Left ventricle myocardium inferior (tissue), 1 donor: Measurements from ENCODE around the gene BGN. TPM values are rescaled to one million over a fixed set of nuclear protein-coding genes. Genes with fewer than 3 reads are reported as not detected.

Experiments used
- DNase-seq: peaks from one replicate; pipeline ENCODE4 v3.0.0-alpha.2; 2020
- H3K27ac ChIP-seq: fragments of 200-600 bp; replicated peaks from 2 replicates; pipeline ENCODE4 v1.8.0; 2021
- H3K27me3 ChIP-seq: fragments of 200-600 bp; 2 replicates; pipeline ENCODE4 v1.8.0; 2021; ENCODE audit warnings: low read depth
- H3K36me3 ChIP-seq: fragments of 200-600 bp; 2 replicates; pipeline ENCODE4 v1.8.0; 2021
- H3K4me1 ChIP-seq: fragments of 200-600 bp; 2 replicates; pipeline ENCODE4 v1.8.0; 2021
- H3K4me3 ChIP-seq: fragments of 200-600 bp; 2 replicates; pipeline ENCODE4 v1.8.0; 2021; ENCODE audit warnings: mild to moderate bottlenecking, moderate library complexity
- H3K9me3 ChIP-seq: fragments of 200-600 bp; replicated peaks from 2 replicates; pipeline ENCODE4 v1.8.0; 2021
- intact Hi-C: fragments of 100-400 bp; cut with micrococcal nuclease; formaldehyde crosslinking; loops from one replicate; pipeline ENCODE4 v1.11.0; 2022
- total RNA-seq: library from RNA; stranded (reverse); fragmentation: NEBNext Ultra II Directional; extraction: Animal tissue kit (Norgen Biotek cat#: 25700); gene quantifications from one replicate; pipeline ENCODE4 v1.2.1, GENCODE V29; 2021
- TF ChIP-seq, protein P1 (sequence below): fragments of 200-600 bp; IDR thresholded peaks from 2 replicates; pipeline ENCODE4 v1.8.0; 2021; ENCODE audit warnings: antibody characterized with exemption, mild to moderate bottlenecking, borderline replicate concordance
- donor health status: DM: no; HTN: yes; CAD: no; lungs with severe emphysema.

Gene BGN
- total RNA-seq, 1 donor from 2014 or later, result 84.3 TPM

DNA sequence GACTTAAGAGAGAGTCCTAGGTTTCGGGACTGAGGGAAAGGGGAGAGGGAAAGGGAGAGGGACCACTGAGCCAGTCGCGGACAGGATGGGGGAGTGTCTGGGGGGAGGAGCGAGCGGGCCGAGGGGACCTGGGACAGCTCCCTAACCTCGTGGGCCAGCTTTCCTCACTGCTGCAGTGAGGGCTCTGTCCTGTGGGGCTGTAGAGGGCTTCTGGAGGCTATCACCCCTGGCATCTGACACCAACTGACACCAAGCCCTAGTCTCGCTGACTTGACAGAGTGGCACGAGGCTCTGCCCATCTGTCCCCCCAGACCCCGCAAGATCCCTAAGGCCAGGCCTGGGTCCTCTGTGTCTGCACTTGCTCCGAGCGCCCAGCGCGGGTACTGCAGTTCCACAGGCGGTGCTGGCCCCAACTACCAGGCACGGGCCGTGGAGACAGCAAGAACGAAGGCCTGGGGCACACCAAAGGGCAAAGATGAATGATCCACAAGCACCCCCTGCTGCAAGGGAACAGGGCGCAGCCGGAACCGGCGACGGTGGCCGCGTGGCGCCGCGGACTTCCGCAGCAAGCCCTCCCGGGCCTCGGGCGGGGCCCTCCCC, 24.9 kb upstream of the BGN start:
- Histone ChIP-seq H3K27me3 (no peaks in the 10 kb centered on the region), H3K27ac (peak overlapping the region; percentile 84), H3K36me3 (no peaks in the 10 kb centered on the region), H3K4me1 (peaks cover 22% of the 10 kb centered on the region), H3K4me3 (peak overlapping the region; percentile 76), H3K9me3 (no peaks in the 10 kb centered on the region)
- intact Hi-C loops, result no loop called here
- TF ChIP-seq, protein P1, sequence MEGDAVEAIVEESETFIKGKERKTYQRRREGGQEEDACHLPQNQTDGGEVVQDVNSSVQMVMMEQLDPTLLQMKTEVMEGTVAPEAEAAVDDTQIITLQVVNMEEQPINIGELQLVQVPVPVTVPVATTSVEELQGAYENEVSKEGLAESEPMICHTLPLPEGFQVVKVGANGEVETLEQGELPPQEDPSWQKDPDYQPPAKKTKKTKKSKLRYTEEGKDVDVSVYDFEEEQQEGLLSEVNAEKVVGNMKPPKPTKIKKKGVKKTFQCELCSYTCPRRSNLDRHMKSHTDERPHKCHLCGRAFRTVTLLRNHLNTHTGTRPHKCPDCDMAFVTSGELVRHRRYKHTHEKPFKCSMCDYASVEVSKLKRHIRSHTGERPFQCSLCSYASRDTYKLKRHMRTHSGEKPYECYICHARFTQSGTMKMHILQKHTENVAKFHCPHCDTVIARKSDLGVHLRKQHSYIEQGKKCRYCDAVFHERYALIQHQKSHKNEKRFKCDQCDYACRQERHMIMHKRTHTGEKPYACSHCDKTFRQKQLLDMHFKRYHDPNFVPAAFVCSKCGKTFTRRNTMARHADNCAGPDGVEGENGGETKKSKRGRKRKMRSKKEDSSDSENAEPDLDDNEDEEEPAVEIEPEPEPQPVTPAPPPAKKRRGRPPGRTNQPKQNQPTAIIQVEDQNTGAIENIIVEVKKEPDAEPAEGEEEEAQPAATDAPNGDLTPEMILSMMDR, result peak; percentile 18
- no peak for DNase-seq

DNA sequence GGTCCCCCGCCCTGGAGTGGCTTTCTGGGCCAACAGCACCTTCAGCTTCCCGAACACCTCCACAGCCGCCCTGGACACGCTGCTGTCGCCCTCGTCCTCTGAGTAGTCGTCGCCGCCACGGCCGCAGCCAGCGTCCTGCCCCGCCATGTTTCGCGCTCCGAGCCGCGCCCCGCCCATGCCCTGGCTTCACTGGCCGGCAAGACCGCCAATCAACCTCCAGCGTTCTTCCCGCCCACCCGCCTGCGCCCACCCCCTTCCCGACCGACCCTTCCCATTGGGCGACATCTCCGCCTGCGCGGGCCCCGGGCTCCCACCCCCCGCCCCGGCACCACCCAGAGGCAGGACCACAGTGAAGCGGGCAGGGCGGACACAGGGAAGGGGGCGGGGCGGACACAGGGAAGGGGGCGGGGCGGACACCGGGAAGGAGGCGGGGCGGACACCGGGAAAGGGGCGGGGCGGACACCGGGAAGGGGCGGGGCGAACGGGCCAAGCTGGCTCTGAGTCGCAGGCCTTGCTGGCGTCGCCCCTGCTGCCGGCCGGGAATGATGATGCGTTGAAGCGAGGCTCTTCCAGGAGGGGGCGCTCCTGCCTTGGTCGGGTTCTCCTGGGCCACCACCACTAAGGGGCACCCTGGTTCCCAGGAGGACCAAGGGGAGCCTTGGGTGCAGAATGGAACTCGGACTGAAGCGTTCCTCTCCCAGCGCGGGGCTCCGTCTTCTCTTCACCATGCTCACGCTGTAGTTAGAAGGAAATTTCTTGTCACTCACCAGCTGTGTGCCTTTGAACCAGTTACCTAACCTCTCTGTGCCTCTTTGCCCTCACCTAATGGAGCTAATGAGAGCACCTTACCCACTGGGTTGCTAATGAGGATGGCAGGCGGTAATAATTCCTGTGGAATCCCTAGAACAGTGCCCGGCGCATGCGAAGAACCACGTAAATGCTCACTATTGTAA, 24.1 kb upstream of the BGN start, which contains the start of gene HAUS7:
Gene HAUS7 (minus strand): TSS at position 166 of the 953 bp plus-strand sequence. CDS start 19 bp downstream, at position 147.
- H3K27ac ChIP-seq, result peak within 1 kb of the TSS; percentile 84
- TF ChIP-seq, protein P1, result peak; percentile 74
- peak within 1 kb of the TSS; percentile 76 for H3K4me3 ChIP-seq
- no peaks in the 10 kb centered on the region for H3K9me3 ChIP-seq
- no peaks in the 10 kb centered on the region for H3K36me3 ChIP-seq
- no peaks in the 10 kb centered on the region for H3K27me3 ChIP-seq
- peak; percentile 86 for DNase-seq
- H3K4me1 ChIP-seq, result peaks cover 28% of the 10 kb centered on the region
- intact Hi-C loops, result no loop called here

DNA sequence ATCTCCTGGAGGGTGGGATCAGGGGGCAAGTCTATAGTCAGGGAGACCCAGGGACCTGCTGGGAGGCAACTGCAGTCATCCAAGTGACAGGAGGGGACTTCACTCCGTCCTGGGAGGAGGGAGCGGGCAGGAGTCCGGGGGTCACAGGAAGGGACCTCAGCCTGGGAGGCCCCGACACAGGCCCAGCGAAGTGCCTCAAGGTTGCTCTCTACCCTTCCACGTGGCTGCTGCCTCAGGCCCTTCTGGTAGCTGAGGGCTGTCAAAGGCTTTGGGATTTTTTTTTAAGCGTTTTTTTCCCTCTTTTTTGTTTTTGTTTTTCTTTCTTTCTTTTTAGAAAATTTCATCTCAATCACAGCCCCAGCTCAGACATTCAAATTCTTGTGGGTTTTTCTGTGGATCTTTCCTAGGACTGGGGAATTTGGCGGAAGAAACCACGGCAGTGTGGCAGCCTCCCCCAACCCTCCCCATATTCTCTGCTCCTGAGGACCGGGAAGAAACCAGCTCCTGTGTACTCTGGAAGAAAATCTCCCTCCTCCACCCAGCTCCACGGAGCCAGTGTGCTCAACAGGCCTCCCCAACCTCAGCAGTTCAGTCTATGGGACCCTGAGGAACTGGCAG, 23.0 kb upstream of the BGN start:
- intact Hi-C loops, result no loop called here
- no peaks in the 10 kb centered on the region for H3K9me3 ChIP-seq
- H3K4me3 ChIP-seq, result no peak overlapping the region
- TF ChIP-seq, protein P1, result no peak
- H3K27ac ChIP-seq, result peak overlapping the region; percentile 73
- no peaks in the 10 kb centered on the region for H3K36me3 ChIP-seq
- H3K27me3 ChIP-seq, result no peaks in the 10 kb centered on the region
- H3K4me1 ChIP-seq, result peaks cover 36% of the 10 kb centered on the region
- no peak for DNase-seq

DNA sequence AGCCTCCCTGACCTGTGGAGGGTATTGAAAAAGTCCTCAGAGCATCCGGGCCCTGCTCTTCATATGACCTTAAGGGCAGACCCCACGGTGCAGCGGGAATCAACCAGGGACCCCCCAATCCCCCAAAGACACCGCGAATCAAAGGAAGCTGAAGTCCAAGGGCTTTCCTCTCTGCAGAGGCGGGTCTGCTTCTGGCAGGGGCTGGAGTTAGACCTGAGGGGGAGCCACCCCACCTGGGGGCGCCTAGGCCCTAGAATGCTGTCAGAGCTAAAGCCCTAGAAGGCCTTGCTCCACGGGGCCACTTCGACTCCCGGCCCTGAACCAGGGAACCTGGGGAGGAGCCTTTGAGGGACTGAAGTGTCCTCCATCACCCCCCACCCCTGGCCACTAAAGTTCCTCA, 21.7 kb upstream of the BGN start:
- Histone ChIP-seq H3K4me3 (no peak overlapping the region), H3K27ac (no peak overlapping the region), H3K36me3 (no peaks in the 10 kb centered on the region), H3K27me3 (no peaks in the 10 kb centered on the region), H3K4me1 (peaks cover 43% of the 10 kb centered on the region), H3K9me3 (no peaks in the 10 kb centered on the region)
- TF ChIP-seq, protein P1, result no peak
- DNase-seq, result no peak
- intact Hi-C loops, result no loop called here

DNA sequence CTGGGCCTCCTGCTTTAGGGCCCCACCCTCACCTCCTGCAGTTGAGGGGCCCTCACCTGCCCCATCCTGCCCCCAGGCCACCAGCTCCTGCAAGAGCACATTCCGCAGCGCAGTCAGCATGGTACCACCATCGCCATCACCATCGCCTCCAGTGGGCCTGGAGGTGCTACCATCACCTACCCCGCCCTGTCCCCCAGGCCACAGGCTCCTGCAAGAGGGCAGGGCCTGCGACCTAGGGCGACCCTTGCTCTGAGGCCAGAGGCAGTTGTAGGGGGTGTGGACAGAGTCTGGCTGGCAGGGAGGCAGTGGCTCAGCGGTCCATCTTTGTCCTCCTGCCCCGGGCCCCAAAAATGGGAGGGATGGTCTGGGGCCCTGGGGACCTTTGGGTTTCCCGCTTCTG, 20.5 kb upstream of the BGN start:
- no peaks in the 10 kb centered on the region for H3K9me3 ChIP-seq
- peak overlapping the region; percentile 49 for H3K4me3 ChIP-seq
- TF ChIP-seq, protein P1, result no peak
- peak overlapping the region; percentile 23 for H3K27ac ChIP-seq
- no peaks in the 10 kb centered on the region for H3K27me3 ChIP-seq
- intact Hi-C loops, result no loop called here
- H3K36me3 ChIP-seq, result no peaks in the 10 kb centered on the region
- H3K4me1 ChIP-seq, result peaks cover 37% of the 10 kb centered on the region
- DNase-seq, result no peak
